H1 (cell line): ENCODE measurements around the gene ZSWIM4. TPM values are rescaled to one million over a fixed set of nuclear protein-coding genes. Genes with fewer than 3 reads are reported as not detected.

Source experiments
- CBX5 ChIP-seq: fragments of 300-800, 300-1000 bp; sonication (generic); IDR thresholded peaks from 2 replicates; pipeline ENCODE4 v1.7.1; 2016; ENCODE audit warnings: antibody characterized with exemption, low read length, low read depth
- CBX8 ChIP-seq: fragments of 300-800, 300-1000 bp; sonication (generic); IDR thresholded peaks from 2 replicates; pipeline ENCODE4 v1.7.1; 2016; ENCODE audit warnings: low read depth, low read length, borderline replicate concordance
- GABPA ChIP-seq: IDR thresholded peaks from 2 replicates; pipeline ENCODE4 v1.6.1; 2011; ENCODE audit warnings: mild to moderate bottlenecking, low read length, moderate library complexity, borderline replicate concordance; ENCODE audit not compliant: insufficient read depth
- HDAC2 ChIP-seq, 2 experiments: fragments of 300-600 bp in 1 of 2; sonication (generic) in 1 of 2; IDR thresholded peaks; 2 replicates each; pipeline ENCODE4 v1.6.1; 2011 to 2012; ENCODE audit warnings: low read depth in 2 of 2, low read length in 2 of 2, mild to moderate bottlenecking in 2 of 2, moderate library complexity in 2 of 2, borderline replicate concordance in 1 of 2, inconsistent platforms in 1 of 2
- NANOG ChIP-seq: IDR thresholded peaks from 2 replicates; pipeline ENCODE4 v1.6.1; 2011; ENCODE audit warnings: low read length, low read depth, mild to moderate bottlenecking, inconsistent platforms; ENCODE audit not compliant: insufficient read depth, poor library complexity, severe bottlenecking
- NRF1 ChIP-seq: IDR thresholded peaks from 2 replicates; pipeline ENCODE4 v1.6.1; 2011; ENCODE audit warnings: mild to moderate bottlenecking, low read depth, low read length, improper control_type of control experiment
- RAD21 ChIP-seq, 2 experiments: IDR thresholded peaks in 1 of 2; conservative IDR thresholded peaks in 1 of 2; 2 replicates each; pipeline ENCODE4 v1.6.1; 2011; ENCODE audit warnings: low read depth in 2 of 2, low read length in 2 of 2, improper control_type of control experiment in 1 of 2, inconsistent platforms in 1 of 2, mild to moderate bottlenecking in 1 of 2, moderate library complexity in 1 of 2
- RBBP5 ChIP-seq: IDR thresholded peaks from 2 replicates; pipeline ENCODE4 v1.7.1; 2012; ENCODE audit warnings: low read depth, mild to moderate bottlenecking, inconsistent platforms, low read length, moderate library complexity, borderline replicate concordance
- RFX5 ChIP-seq: IDR thresholded peaks from 2 replicates; pipeline ENCODE4 v1.6.1; 2011; ENCODE audit warnings: low read depth, low read length, improper control_type of control experiment, borderline replicate concordance
- TBP ChIP-seq: IDR thresholded peaks from 2 replicates; pipeline ENCODE4 v1.6.1; 2011; ENCODE audit warnings: low read depth, low read length, improper control_type of control experiment
- YY1 ChIP-seq: IDR thresholded peaks from 2 replicates; pipeline ENCODE4 v1.6.1; 2011; ENCODE audit warnings: low read depth, mild to moderate bottlenecking, low read length
- polyA plus RNA-seq, 7 experiments: library from polyadenylated mRNA; depleted of rRNA in 3 of 7; stranded (reverse) in 5 of 7; unstranded in 2 of 7; fragments of >200 nt in 5 of 7; fragments of 200-250 nt in 2 of 7; gene quantifications; 1 replicate in 5 of 7; 2 replicates in 1 of 7; 4 replicates in 1 of 7; pipeline versions ENCODE4 v1.2.1 to v1.2.3, GENCODE V29; 2011 to 2013; ENCODE audit warnings: missing spikeins in 2 of 7, mixed read lengths in 2 of 7
- total RNA-seq: library from RNA; stranded (reverse); fragmentation: NEBNext Ultra II Directional; extraction: Animal tissue kit (Norgen Biotek cat#: 25700); gene quantifications from 2 replicates; pipeline ENCODE4 v1.2.1, GENCODE V29; 2021
- TF ChIP-seq, protein P1 (sequence below): IDR thresholded peaks from 2 replicates; pipeline ENCODE4 v1.6.1; 2012; ENCODE audit warnings: low read length, inconsistent platforms
- TF ChIP-seq, protein P2 (sequence below): IDR thresholded peaks from 2 replicates; pipeline ENCODE4 v1.6.1; 2011; ENCODE audit warnings: low read depth, mild to moderate bottlenecking, low read length; ENCODE audit not compliant: insufficient read depth

Gene ZSWIM4
- total and polyA plus RNA-seq, 2 of the 8 experiments (the other 6 are each of a cell fraction or from before 2014, with no cell fraction given), result 12.2 to 31.1 TPM

DNA sequence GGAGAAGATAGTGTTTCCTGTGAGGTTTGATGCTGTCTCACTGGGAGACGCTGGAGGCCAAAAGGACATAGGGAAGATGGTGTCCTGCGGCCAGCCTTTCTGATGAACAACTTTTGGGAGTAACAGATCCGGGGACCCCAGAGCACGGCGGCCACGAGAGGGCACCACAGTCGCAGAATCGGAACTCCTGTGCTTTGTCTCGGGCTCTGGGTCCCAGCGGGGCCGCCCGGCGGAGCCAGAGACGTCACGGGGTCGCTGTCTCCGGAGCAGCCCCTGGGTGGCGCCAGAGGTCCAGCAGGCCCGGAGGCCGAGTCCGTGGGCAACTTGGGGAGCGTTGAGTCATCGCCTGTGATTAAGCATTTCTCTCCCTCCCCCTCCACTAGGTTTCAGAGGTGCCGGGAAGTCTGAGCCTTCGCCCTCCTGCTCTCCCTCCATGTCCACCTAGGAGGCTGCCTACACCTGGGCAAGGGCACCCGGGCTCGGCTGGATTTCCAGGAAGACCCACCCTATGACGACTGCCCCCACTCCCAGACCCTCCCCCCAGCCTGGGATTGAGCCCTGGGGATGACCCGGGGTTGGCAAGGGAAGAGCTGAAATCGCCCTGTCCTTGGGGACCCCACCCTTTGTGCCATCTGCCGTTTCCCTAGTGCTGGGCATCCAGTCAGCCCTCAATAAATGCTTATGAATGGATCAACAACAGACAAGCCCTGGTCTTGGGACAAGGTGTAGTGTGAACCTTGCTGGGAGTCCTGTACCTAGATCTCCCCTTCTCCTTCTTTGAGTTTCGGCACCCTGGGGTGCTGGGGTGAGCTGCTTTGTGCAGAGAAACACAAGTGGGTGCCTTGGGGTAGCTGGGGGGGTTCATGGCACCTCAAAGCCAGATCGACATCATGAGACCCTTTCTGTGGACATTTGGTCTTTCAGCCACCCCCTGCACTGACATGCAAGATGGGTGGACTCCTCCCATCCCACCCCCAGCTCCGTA, 85.1 kb downstream of the ZSWIM4 start (continued):
- no peak for TF ChIP-seq CBX8
- TF ChIP-seq RBBP5, result no peak
- no peak for TF ChIP-seq NANOG
- TF ChIP-seq TBP, result peak; percentile 45; the same call in 1 of the 2 replicates
- TF ChIP-seq NRF1, result no peak
- TF ChIP-seq YY1, result peak; percentile 48; the same call in 1 of the 2 replicates
- peak; percentile 80 for TF ChIP-seq GABPA
- TF ChIP-seq RAD21 (IDR thresholded peaks at IDR 0.05 in 1 of 2, conservative IDR thresholded peaks at IDR 0.05 in 1 of 2; ENCODE audit: low read depth in 2 of 2, low read length in 2 of 2), result peak; percentile 98 to 99
- no peak for TF ChIP-seq RFX5
- TF ChIP-seq, protein P1, sequence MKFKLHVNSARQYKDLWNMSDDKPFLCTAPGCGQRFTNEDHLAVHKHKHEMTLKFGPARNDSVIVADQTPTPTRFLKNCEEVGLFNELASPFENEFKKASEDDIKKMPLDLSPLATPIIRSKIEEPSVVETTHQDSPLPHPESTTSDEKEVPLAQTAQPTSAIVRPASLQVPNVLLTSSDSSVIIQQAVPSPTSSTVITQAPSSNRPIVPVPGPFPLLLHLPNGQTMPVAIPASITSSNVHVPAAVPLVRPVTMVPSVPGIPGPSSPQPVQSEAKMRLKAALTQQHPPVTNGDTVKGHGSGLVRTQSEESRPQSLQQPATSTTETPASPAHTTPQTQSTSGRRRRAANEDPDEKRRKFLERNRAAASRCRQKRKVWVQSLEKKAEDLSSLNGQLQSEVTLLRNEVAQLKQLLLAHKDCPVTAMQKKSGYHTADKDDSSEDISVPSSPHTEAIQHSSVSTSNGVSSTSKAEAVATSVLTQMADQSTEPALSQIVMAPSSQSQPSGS, result no peak; the same call in 1 of the 2 replicates
- TF ChIP-seq HDAC2 (IDR thresholded peaks at IDR 0.05; ENCODE audit: borderline replicate concordance in 1 of 2, low read depth in 2 of 2, low read length in 2 of 2), result peak in 1 of 2 experiments; percentile 73; a peak in 1 of 4 replicates
- TF ChIP-seq, protein P2, sequence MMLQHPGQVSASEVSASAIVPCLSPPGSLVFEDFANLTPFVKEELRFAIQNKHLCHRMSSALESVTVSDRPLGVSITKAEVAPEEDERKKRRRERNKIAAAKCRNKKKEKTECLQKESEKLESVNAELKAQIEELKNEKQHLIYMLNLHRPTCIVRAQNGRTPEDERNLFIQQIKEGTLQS, result peak; percentile 80
- TF ChIP-seq CBX5, result no peak
